ENCODE measurements around the gene SLX4IP.

The SLX4IP gene

GRCh38 chr20:10639077-10639736 lies 204.1 kb downstream of the SLX4IP start:
- DNase-seq = no peak

GRCh38 chr20:10639737-10640556 lies 204.8 kb downstream of the SLX4IP start:
- no peak for DNase-seq

- no peak for DNase-seq
Observed at GRCh38 chr20:10640897-10641296, 205.8 kb downstream of the SLX4IP start.

GRCh38 chr20:10641467-10641866 lies 206.4 kb downstream of the SLX4IP start:
- no peak for DNase-seq

- no peak for DNase-seq
Observed at GRCh38 chr20:10641893-10642292, 206.8 kb downstream of the SLX4IP start.

GRCh38 chr20:10642856-10643559 lies 207.9 kb downstream of the SLX4IP start:
- DNase-seq = no peak

GRCh38 chr20:10643560-10643873 lies 208.4 kb downstream of the SLX4IP start:
- DNase-seq = no peak

- DNase-seq = no peak
Observed at GRCh38 chr20:10644458-10645204, 209.5 kb downstream of the SLX4IP start.

- DNase-seq = no peak
Observed at GRCh38 chr20:10645205-10645570, 210.1 kb downstream of the SLX4IP start.

DNA sequence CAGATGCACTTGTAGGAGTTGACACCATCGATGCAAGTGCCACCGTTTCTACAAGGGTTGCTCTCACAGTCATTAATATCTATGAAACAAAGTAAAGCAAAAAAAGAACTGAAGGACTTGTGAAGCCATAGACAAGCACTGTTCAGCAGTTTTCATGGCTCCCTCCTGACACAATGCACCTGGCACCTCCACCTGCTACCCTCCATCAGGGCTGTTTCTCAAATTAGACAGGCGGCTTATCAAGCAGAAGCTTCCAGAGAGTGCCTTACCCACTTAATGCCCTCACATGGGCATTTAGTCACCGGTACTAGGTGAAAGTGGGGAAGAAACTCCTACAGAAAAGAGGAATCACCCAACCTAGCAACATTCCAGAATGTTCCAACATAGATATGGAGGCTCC lies 210.9 kb downstream of the SLX4IP start:
- no peak for DNase-seq

DNA sequence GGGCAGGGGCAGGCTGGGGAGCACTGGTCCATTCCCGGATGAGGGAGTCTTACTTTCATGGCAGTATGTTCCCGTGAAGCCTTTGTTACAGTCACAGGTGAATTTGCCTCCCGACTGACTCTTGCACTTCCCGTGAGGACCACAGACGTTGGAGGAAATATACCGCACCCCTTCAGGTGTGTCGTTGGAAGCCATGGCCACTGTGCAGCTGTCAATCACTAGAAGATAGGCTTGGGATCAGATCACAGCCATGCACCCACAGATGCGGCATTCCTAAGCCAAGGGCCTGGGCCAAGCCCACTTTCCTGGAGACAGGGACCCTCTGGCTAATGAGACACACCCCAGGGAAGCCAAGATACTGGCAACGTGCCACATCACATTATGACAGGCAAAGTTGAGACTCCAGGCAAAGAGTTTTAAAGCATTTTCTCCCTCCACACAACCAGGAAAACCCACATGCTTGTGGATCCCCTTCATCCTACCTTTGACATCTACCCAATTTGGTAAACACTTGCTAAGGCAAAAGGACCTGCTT lies 211.8 kb downstream of the SLX4IP start:
- DNase-seq = no peak

- no peak for DNase-seq
Observed at GRCh38 chr20:10647471-10647870, 212.4 kb downstream of the SLX4IP start.

DNA sequence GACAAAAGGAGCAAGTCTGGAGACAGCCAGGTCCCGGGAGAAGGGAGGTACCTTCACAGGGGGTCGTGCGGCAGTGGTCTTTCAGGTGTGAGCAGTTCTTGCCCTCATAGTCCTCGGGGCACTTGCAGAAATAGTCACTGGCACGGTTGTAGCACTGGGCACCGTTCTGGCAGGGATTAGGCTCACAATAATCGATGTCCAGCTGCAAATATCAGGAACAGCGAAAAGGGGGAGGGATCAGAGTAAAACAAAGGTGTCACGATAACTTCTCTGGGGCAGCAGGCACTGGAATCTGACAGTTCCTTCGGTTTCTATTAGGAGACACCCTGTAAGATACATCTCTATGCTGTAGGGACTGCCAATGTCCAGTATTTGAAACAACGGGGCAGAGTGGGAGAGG lies 212.8 kb downstream of the SLX4IP start:
- DNase-seq = no peak

- no peak for DNase-seq
Observed at GRCh38 chr20:10648651-10649050, 213.5 kb downstream of the SLX4IP start.

GRCh38 chr20:10649080-10649796 lies 214.1 kb downstream of the SLX4IP start:
- no peak for DNase-seq

GRCh38 chr20:10649797-10650160 lies 214.7 kb downstream of the SLX4IP start:
- no peak for DNase-seq

DNA sequence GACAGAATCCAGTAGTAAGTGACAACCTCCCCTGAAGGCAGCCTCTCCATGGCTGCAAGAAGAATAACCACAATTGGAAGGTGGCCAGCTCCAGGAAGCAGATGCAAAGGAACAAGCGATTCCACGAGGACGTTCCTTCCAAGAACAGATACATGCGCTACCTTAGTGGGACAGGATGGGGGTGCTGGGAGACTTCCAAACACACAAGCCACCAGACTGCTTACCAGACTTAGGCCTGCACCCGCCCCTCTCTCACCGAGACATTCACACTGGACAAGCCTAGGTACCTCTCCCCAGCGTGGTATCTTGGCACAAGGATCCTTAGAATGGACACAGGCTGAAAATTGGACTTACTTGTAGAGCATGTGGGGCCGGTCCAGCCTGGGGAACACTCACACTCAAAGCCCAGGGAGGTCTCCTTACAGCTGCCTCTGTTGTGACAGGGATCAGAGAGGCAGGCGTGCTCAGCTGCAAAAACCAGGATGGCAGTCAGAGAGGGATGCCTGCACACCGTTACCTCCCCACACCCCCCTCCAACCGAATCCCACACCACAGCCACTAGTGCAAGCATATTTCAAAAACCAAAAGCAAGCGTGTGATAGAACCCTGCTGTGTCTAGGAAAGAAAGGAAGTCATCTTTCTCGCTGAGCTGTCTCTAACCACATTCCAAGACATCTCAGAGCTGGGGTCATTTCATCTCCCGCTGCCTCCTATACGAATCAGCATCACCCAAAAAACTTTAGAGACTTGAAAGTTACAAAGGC lies 216.3 kb downstream of the SLX4IP start:
- no peak for DNase-seq

- DNase-seq = no peak
Observed at GRCh38 chr20:10652185-10652584, 217.1 kb downstream of the SLX4IP start.

GRCh38 chr20:10652660-10653261 lies 217.7 kb downstream of the SLX4IP start:
- DNase-seq = no peak

- no peak for DNase-seq
Observed at GRCh38 chr20:10653599-10654249, 218.6 kb downstream of the SLX4IP start.

- DNase-seq = no peak
Observed at GRCh38 chr20:10654250-10654610, 219.1 kb downstream of the SLX4IP start.
